ENCODE data around the gene HTR6. TPM values are rescaled to one million over a fixed set of nuclear protein-coding genes. Genes with fewer than 3 reads are reported as not detected.

Gene HTR6
- polyA plus RNA-seq, 1 donor (not counting 4 experiments of a cell fraction or from before 2014, with no cell fraction given), result not detected

DNA sequence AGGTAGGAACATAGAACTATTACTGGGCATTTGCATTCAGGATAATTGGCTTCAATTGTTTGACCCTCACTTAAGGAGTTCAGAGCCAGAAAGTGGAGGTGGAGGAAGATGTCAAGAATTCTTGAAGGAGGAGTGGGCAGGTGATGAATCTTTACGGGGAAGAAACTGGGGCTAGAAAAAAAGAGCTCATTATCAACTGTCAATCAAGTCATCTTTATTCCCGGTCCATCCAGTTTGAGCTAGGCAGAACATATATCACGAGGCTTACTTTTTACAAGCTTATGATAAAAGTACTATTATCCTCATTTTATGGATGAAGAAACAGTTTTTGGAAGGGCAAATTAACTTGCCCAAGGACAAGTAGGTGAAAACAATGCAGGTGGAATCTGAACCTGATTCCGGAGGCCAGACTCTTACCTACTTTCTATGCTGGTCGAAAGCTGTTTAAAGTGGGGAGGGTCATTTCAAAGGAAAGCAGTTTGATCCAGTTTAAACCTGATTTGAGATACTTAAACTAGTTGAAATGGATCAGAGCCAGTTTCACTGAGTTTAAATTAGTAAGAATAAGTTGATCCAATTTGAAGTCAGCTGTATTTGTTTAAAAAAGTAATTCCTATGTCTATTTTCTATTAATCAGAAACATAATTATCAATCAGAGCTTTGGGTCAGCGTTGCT lies 33.8 kb upstream of the HTR6 start:
- Histone ChIP-seq H3K9me1 (ENCODE audit: control insufficient read depth, extremely low read depth, insufficient read depth, low read length) (no peaks in the 10 kb centered on the region), H4K20me1 (ENCODE audit: control insufficient read depth, extremely low read depth, insufficient read depth, low read length) (no peaks in the 10 kb centered on the region), H3K27me3 (ENCODE audit: control insufficient read depth, extremely low read depth, insufficient read depth, low read length) (no peaks in the 10 kb centered on the region), H3K27ac (ENCODE audit: control insufficient read depth, insufficient read depth, low read length) (no peak overlapping the region), H3K4me3 (ENCODE audit: control insufficient read depth in 2 of 3, extremely low read depth in 1 of 3, insufficient read depth in 2 of 3, low read depth in 1 of 3, low read length in 3 of 3) (no peak overlapping the region), H2AFZ (ENCODE audit: control insufficient read depth, low read length) (no peak overlapping the region), H3K4me1 (ENCODE audit: control insufficient read depth, extremely low read depth, insufficient read depth, low read length) (peaks cover 3% of the 10 kb centered on the region), H3K79me2 (ENCODE audit: control insufficient read depth, insufficient read depth, low read length) (no peaks in the 10 kb centered on the region), H3K36me3 (ENCODE audit: control insufficient read depth in 2 of 2, extremely low read depth in 1 of 2, insufficient read depth in 2 of 2, low read length in 2 of 2) (peaks cover 4 to 17% of the 10 kb centered on the region in 2 experiments), H3K4me2 (ENCODE audit: control insufficient read depth, extremely low read depth, insufficient read depth, low read depth, low read length) (no peak overlapping the region), H3K9ac (ENCODE audit: control insufficient read depth, extremely low read depth, insufficient read depth, low read length) (no peak overlapping the region), H3K9me3 (ENCODE audit: control insufficient read depth, low read depth, low read length) (no peaks in the 10 kb centered on the region)
- TF ChIP-seq EZH2 (IDR thresholded peaks at IDR 0.05; ENCODE audit: low read length) (no peak), CTCF (optimal IDR thresholded peaks at IDR 0.05 in 1 of 3, IDR thresholded peaks at IDR 0.05 in 1 of 3, conservative IDR thresholded peaks at IDR 0.05 in 1 of 3; ENCODE audit: extremely low read depth in 1 of 3, insufficient read depth in 2 of 3, low read length in 3 of 3) (no peak)
- dilution Hi-C loops (cut with MboI; ENCODE audit: extremely low pct_ligation_motif_present, low sequenced_read_pairs), result loop anchor here (25.0 kb wide), 1 partner anchor 194 kb away; no protein-coding TSS in a partner anchor
- DNase-seq (ENCODE audit: low read depth, low spot score) (no peak), FAIRE-seq (no peak)

DNA sequence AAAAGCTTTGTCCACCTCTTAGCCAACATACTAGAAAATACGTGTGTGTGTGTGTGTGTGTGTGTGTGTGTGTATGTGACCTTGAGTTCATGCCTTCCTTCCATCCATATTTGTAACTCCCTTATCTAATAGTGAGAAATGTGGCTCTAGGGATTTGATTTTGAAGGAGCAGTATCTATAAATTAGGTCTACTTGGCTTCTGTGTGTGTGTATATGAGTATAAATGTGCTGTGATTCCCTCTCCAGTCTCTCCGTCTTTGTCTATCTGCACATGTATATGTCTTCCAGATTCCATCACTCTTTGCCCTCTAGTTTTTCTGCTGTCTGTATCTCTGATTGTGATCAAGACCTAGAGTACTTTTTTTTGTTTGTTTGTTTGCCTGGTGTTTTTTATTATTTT lies 32.5 kb upstream of the HTR6 start:
- no peak overlapping the region for H3K4me3 ChIP-seq (ENCODE audit: control insufficient read depth in 2 of 3, extremely low read depth in 1 of 3, insufficient read depth in 2 of 3, low read depth in 1 of 3, low read length in 3 of 3)
- peaks cover under 1 to 8% of the 10 kb centered on the region in 2 experiments for H3K36me3 ChIP-seq (ENCODE audit: control insufficient read depth in 2 of 2, extremely low read depth in 1 of 2, insufficient read depth in 2 of 2, low read length in 2 of 2)
- dilution Hi-C loops (cut with MboI; ENCODE audit: extremely low pct_ligation_motif_present, low sequenced_read_pairs), result loop anchor here (25.0 kb wide), 1 partner anchor 195 kb away; no protein-coding TSS in a partner anchor
- H3K4me1 ChIP-seq (ENCODE audit: control insufficient read depth, extremely low read depth, insufficient read depth, low read length), result peaks cover 4% of the 10 kb centered on the region
- TF ChIP-seq EZH2 (IDR thresholded peaks at IDR 0.05; ENCODE audit: low read length), result no peak
- TF ChIP-seq CTCF (optimal IDR thresholded peaks at IDR 0.05 in 1 of 3, IDR thresholded peaks at IDR 0.05 in 1 of 3, conservative IDR thresholded peaks at IDR 0.05 in 1 of 3; ENCODE audit: extremely low read depth in 1 of 3, insufficient read depth in 2 of 3, low read length in 3 of 3), result no peak
- no peak overlapping the region for H2AFZ ChIP-seq (ENCODE audit: control insufficient read depth, low read length)
- H3K9ac ChIP-seq (ENCODE audit: control insufficient read depth, extremely low read depth, insufficient read depth, low read length), result no peak overlapping the region
- FAIRE-seq (no peak), DNase-seq (ENCODE audit: low read depth, low spot score) (no peak)
- no peaks in the 10 kb centered on the region for H3K79me2 ChIP-seq (ENCODE audit: control insufficient read depth, insufficient read depth, low read length)
- H3K9me1 ChIP-seq (ENCODE audit: control insufficient read depth, extremely low read depth, insufficient read depth, low read length), result no peaks in the 10 kb centered on the region
- no peaks in the 10 kb centered on the region for H3K9me3 ChIP-seq (ENCODE audit: control insufficient read depth, low read depth, low read length)
- no peak overlapping the region for H3K4me2 ChIP-seq (ENCODE audit: control insufficient read depth, extremely low read depth, insufficient read depth, low read depth, low read length)
- no peaks in the 10 kb centered on the region for H4K20me1 ChIP-seq (ENCODE audit: control insufficient read depth, extremely low read depth, insufficient read depth, low read length)
- no peak overlapping the region for H3K27ac ChIP-seq (ENCODE audit: control insufficient read depth, insufficient read depth, low read length)
- no peaks in the 10 kb centered on the region for H3K27me3 ChIP-seq (ENCODE audit: control insufficient read depth, extremely low read depth, insufficient read depth, low read length)

Measured in keratinocyte (primary cell).